Thoracic aorta (tissue), 2 donors: ENCODE data around the gene PODN. TPM values are rescaled to one million over a fixed set of nuclear protein-coding genes. Genes with fewer than 3 reads are reported as not detected.

ENCODE experiments used
- ATAC-seq: fragments of 150-250 bp; one replicate; pipeline ENCODE4 v1.8.0; 2017; ENCODE audit warnings: low read depth; ENCODE audit not compliant: insufficient number of reproducible peaks, low FRiP score
- DNase-seq: peaks from one replicate; pipeline ENCODE4 v3.0.0-alpha.2; 2020; ENCODE audit warnings: low spot score
- H3K27ac ChIP-seq, 2 donors: fragments of 200-600 bp; sonication (generic); 1 replicate in 1 of 2; 2 replicates in 1 of 2; pipeline ENCODE4 v1.5.1; 2016; ENCODE audit warnings: mild to moderate bottlenecking in 2 of 2, moderate library complexity in 2 of 2
- H3K27me3 ChIP-seq: fragments of 200-600 bp; sonication (generic); replicated peaks from 2 replicates; pipeline ENCODE4 v1.6.0; 2016; ENCODE audit warnings: mild to moderate bottlenecking; ENCODE audit not compliant: insufficient read depth
- H3K36me3 ChIP-seq: fragments of 200-600 bp; sonication (generic); one replicate; pipeline ENCODE4 v1.5.1; 2016
- H3K4me1 ChIP-seq, 2 donors: fragments of 200-600 bp; sonication (generic); 1 replicate in 1 of 2; 2 replicates in 1 of 2; pipeline versions ENCODE4 v1.5.1 to v1.6.0; 2016; ENCODE audit warnings: low read depth in 2 of 2, mild to moderate bottlenecking in 1 of 2; ENCODE audit not compliant: control insufficient read depth in 1 of 2
- H3K4me3 ChIP-seq: fragments of 200-600 bp; sonication (generic); 2 replicates; pipeline ENCODE4 v1.5.1; 2016; ENCODE audit warnings: mild to moderate bottlenecking
- H3K9me3 ChIP-seq: fragments of 200-600 bp; sonication (generic); 2 replicates; pipeline ENCODE4 v1.5.1; 2016
- CTCF ChIP-seq: fragments of 200-600 bp; sonication (generic); IDR thresholded peaks from one replicate; pipeline ENCODE4 v1.5.1; 2019; ENCODE audit warnings: antibody characterized with exemption
- total RNA-seq, 2 donors: library from RNA; depleted of rRNA; stranded (reverse); fragments of >200 nt; gene quantifications; one replicate each; pipeline versions ENCODE4 v1.1.0 to v1.2.3, GENCODE V29; 2016

Gene PODN
- total RNA-seq, 2 donors from 2014 or later: 119 to 152 TPM

GRCh38 chr1:53131590-53131938, 69.6 kb downstream of the PODN start:
- Histone ChIP-seq H3K9me3 (no peaks in the 10 kb centered on the region), H3K4me3 (no peak overlapping the region), H3K4me1 (peaks cover 6 to 9% of the 10 kb centered on the region in 2 donors), H3K27me3 (no peaks in the 10 kb centered on the region), H3K36me3 (no peaks in the 10 kb centered on the region), H3K27ac (no peak overlapping the region)
- no peak for TF ChIP-seq CTCF
- DNase-seq (no peak), ATAC-seq (no peak)

- no peak for DNase-seq
- H3K4me1 ChIP-seq: peaks cover 6 to 9% of the 10 kb centered on the region in 2 donors
- H3K9me3 ChIP-seq: no peaks in the 10 kb centered on the region
- no peak overlapping the region for H3K27ac ChIP-seq
- TF ChIP-seq CTCF: no peak
- H3K27me3 ChIP-seq: no peaks in the 10 kb centered on the region
- no peak for ATAC-seq
- H3K36me3 ChIP-seq: no peaks in the 10 kb centered on the region
- no peak overlapping the region for H3K4me3 ChIP-seq
Measured at GRCh38 chr1:53132176-53132575, 70.2 kb downstream of the PODN start.

GRCh38 chr1:53133261-53134041, 71.4 kb downstream of the PODN start:
- H3K27ac ChIP-seq: no peak overlapping the region

GRCh38 chr1:53134042-53134485, 72.1 kb downstream of the PODN start:
- peaks cover 6 to 9% of the 10 kb centered on the region in 2 donors for H3K4me1 ChIP-seq
- no peak for ATAC-seq
- TF ChIP-seq CTCF: no peak
- DNase-seq: no peak
- H3K27me3 ChIP-seq: no peaks in the 10 kb centered on the region
- no peak overlapping the region for H3K4me3 ChIP-seq
- peaks cover 4% of the 10 kb centered on the region for H3K9me3 ChIP-seq
- H3K27ac ChIP-seq: no peak overlapping the region
- no peaks in the 10 kb centered on the region for H3K36me3 ChIP-seq

More at GRCh38 chr1:53133261-53134041, 71.4 kb downstream of the PODN start:
- no peak for DNase-seq
- peaks cover 4% of the 10 kb centered on the region for H3K9me3 ChIP-seq
- no peaks in the 10 kb centered on the region for H3K36me3 ChIP-seq
- ATAC-seq: no peak
- H3K4me1 ChIP-seq: peaks cover 6 to 9% of the 10 kb centered on the region in 2 donors
- H3K4me3 ChIP-seq: no peak overlapping the region
- no peak for TF ChIP-seq CTCF
- no peaks in the 10 kb centered on the region for H3K27me3 ChIP-seq

Other genes starting within 250 kb of the PODN start
- not detected for gene ZYG11A, start 219.5 kb upstream of the PODN start, total RNA-seq
- gene ECHDC2, start 140.5 kb upstream of the PODN start, total RNA-seq: 100 to 1,000 TPM; 145 to 150 TPM
- gene SCP2, start 134.9 kb upstream of the PODN start, total RNA-seq: 10 to 100 TPM; 75.1 to 99.9 TPM
- gene SLC1A7, start 80.4 kb downstream of the PODN start, total RNA-seq: 1 to 10 TPM in 1 of 2 donors, under 1 TPM in 1; 0.42 to 3.0 TPM
- gene CPT2, start 134.6 kb downstream of the PODN start, total RNA-seq: 10 to 100 TPM in 1 of 2 donors, 1 to 10 TPM in 1; 6.6 to 20.4 TPM
- 10 to 100 TPM; 46.4 to 49.6 TPM for gene CZIB, start 158.4 kb downstream of the PODN start, total RNA-seq
- gene MAGOH, start 176.3 kb downstream of the PODN start, total RNA-seq: 10 to 100 TPM in 1 of 2 donors, 1 to 10 TPM in 1; 9.5 to 21.8 TPM